ENCODE data around the gene GALNT16. TPM values are rescaled to one million over a fixed set of nuclear protein-coding genes. Genes with fewer than 3 reads are reported as not detected.

The GALNT16 gene
- total and polyA plus RNA-seq, 2 donors from 2014 or later = 13.1 to 15.2 TPM

GRCh38 chr14:69226178-69226577, 33.8 kb upstream of the GALNT16 start:
- no peak overlapping the region for H3K4me3 ChIP-seq (ENCODE audit: low read length in 3 of 3)
- H3K27me3 ChIP-seq (ENCODE audit: control insufficient read depth, insufficient read depth, low read length) = no peaks in the 10 kb centered on the region
- intact Hi-C loops (cut with DNase I) = no loop called here
- FAIRE-seq (no peak), DNase-seq (peak in 1 of 5 donors; percentile 13)
- no peak overlapping the region for H3K9ac ChIP-seq (ENCODE audit: low read length in 3 of 3)
- no peak for TF ChIP-seq CTCF (IDR thresholded peaks at IDR 0.05; ENCODE audit: borderline replicate concordance, extremely low read depth, insufficient read depth)
- H3K27ac ChIP-seq (ENCODE audit: low read depth in 2 of 2, low read length in 2 of 2) = no peak overlapping the region
- H3K4me1 ChIP-seq (ENCODE audit: control insufficient read depth in 2 of 3, insufficient read depth in 2 of 3, low read depth in 1 of 3, low read length in 3 of 3) = no peaks in the 10 kb centered on the region
- peaks cover 0 to 13% (median 2%) of the 10 kb centered on the region in 3 donors for H3K36me3 ChIP-seq (ENCODE audit: control insufficient read depth in 2 of 3, insufficient read depth in 3 of 3, low read length in 3 of 3)
- no peaks in the 10 kb centered on the region for H3K9me3 ChIP-seq (ENCODE audit: control insufficient read depth in 2 of 3, insufficient read depth in 1 of 3, low read length in 3 of 3)

- H3K4me3 ChIP-seq (ENCODE audit: low read length in 3 of 3) = no peak overlapping the region
- FAIRE-seq (no peak), DNase-seq (no peak)
- H3K27ac ChIP-seq (ENCODE audit: low read depth in 2 of 2, low read length in 2 of 2) = no peak overlapping the region
- H3K36me3 ChIP-seq (ENCODE audit: control insufficient read depth in 2 of 3, insufficient read depth in 3 of 3, low read length in 3 of 3) = peaks cover 0 to 13% (median 2%) of the 10 kb centered on the region in 3 donors
- H3K27me3 ChIP-seq (ENCODE audit: control insufficient read depth, insufficient read depth, low read length) = no peaks in the 10 kb centered on the region
- no peaks in the 10 kb centered on the region for H3K4me1 ChIP-seq (ENCODE audit: control insufficient read depth in 2 of 3, insufficient read depth in 2 of 3, low read depth in 1 of 3, low read length in 3 of 3)
- H3K9me3 ChIP-seq (ENCODE audit: control insufficient read depth in 2 of 3, insufficient read depth in 1 of 3, low read length in 3 of 3) = no peaks in the 10 kb centered on the region
- TF ChIP-seq CTCF (IDR thresholded peaks at IDR 0.05; ENCODE audit: borderline replicate concordance, extremely low read depth, insufficient read depth) = no peak
- no peak overlapping the region for H3K9ac ChIP-seq (ENCODE audit: low read length in 3 of 3)
- intact Hi-C loops (cut with DNase I) = no loop called here
Measured at GRCh38 chr14:69226736-69227135, 33.2 kb upstream of the GALNT16 start.

GRCh38 chr14:69231486-69231885, 28.5 kb upstream of the GALNT16 start:
- no peaks in the 10 kb centered on the region for H3K27me3 ChIP-seq (ENCODE audit: control insufficient read depth, insufficient read depth, low read length)
- peaks cover 3 to 22% (median 12%) of the 10 kb centered on the region in 3 donors for H3K36me3 ChIP-seq (ENCODE audit: control insufficient read depth in 2 of 3, insufficient read depth in 3 of 3, low read length in 3 of 3)
- intact Hi-C loops (cut with DNase I) = no loop called here
- H3K27ac ChIP-seq (ENCODE audit: low read depth in 2 of 2, low read length in 2 of 2) = no peak overlapping the region
- no peak for TF ChIP-seq CTCF (IDR thresholded peaks at IDR 0.05; ENCODE audit: borderline replicate concordance, extremely low read depth, insufficient read depth)
- no peaks in the 10 kb centered on the region for H3K9me3 ChIP-seq (ENCODE audit: control insufficient read depth in 2 of 3, insufficient read depth in 1 of 3, low read length in 3 of 3)
- H3K4me1 ChIP-seq (ENCODE audit: control insufficient read depth in 2 of 3, insufficient read depth in 2 of 3, low read depth in 1 of 3, low read length in 3 of 3) = no peaks in the 10 kb centered on the region
- no peak overlapping the region for H3K9ac ChIP-seq (ENCODE audit: low read length in 3 of 3)
- no peak for FAIRE-seq
- no peak for DNase-seq
- H3K4me3 ChIP-seq (ENCODE audit: low read length in 3 of 3) = no peak overlapping the region

- peaks cover 3 to 31% (median 21%) of the 10 kb centered on the region in 3 donors for H3K36me3 ChIP-seq (ENCODE audit: control insufficient read depth in 2 of 3, insufficient read depth in 3 of 3, low read length in 3 of 3)
- intact Hi-C loops (cut with DNase I) = no loop called here
- no peak overlapping the region for H3K4me3 ChIP-seq (ENCODE audit: low read length in 3 of 3)
- no peak for TF ChIP-seq CTCF (IDR thresholded peaks at IDR 0.05; ENCODE audit: borderline replicate concordance, extremely low read depth, insufficient read depth)
- no peaks in the 10 kb centered on the region for H3K27me3 ChIP-seq (ENCODE audit: control insufficient read depth, insufficient read depth, low read length)
- FAIRE-seq (no peak), DNase-seq (no peak)
- no peak overlapping the region for H3K9ac ChIP-seq (ENCODE audit: low read length in 3 of 3)
- no peak overlapping the region for H3K27ac ChIP-seq (ENCODE audit: low read depth in 2 of 2, low read length in 2 of 2)
- no peaks in the 10 kb centered on the region for H3K4me1 ChIP-seq (ENCODE audit: control insufficient read depth in 2 of 3, insufficient read depth in 2 of 3, low read depth in 1 of 3, low read length in 3 of 3)
- H3K9me3 ChIP-seq (ENCODE audit: control insufficient read depth in 2 of 3, insufficient read depth in 1 of 3, low read length in 3 of 3) = no peaks in the 10 kb centered on the region
Measured at GRCh38 chr14:69232388-69232787, 27.6 kb upstream of the GALNT16 start.

Measured in kidney (tissue), 14 donors.